PC-3 (cell line): ENCODE data around the gene MEP1B. TPM values are rescaled to one million over a fixed set of nuclear protein-coding genes. Genes with fewer than 3 reads are reported as not detected.

Experiments
- ATAC-seq: fragments of 200-7000 bp; cut with Tn5 transposase; 2 replicates; pipeline ENCODE4 v1.9.1; 2020; ENCODE audit warnings: mild to moderate bottlenecking, moderate library complexity
- BruUV-seq: library from RNA; stranded (reverse); fragments of 400-500 nt; replicated peaks from 2 replicates; lab custom pipeline; 2021; lab: Mats Ljungman, UMichigan
- CTCF ChIA-PET: fragments of 300-600 bp; sonication (Branson Sonifier 250); formaldehyde crosslinking; loops from one replicate; lab custom pipeline; 2022; ENCODE audit warnings: antibody characterized with exemption; lab: Charles Lee
- POLR2A ChIA-PET: fragments of 300-600 bp; sonication (Branson Sonifier 250); formaldehyde crosslinking; loops from one replicate; lab custom pipeline; 2022; ENCODE audit warnings: antibody characterized with exemption; ENCODE audit not compliant: unreplicated experiment; lab: Charles Lee
- DNase-seq: peaks from one replicate; pipeline ENCODE4 v3.0.0-alpha.2; 2015
- H2AFZ ChIP-seq: fragments of 300-600 bp; sonication (generic); 2 replicates; pipeline ENCODE4 v1.6.0; 2016; ENCODE audit warnings: antibody characterized with exemption, low read length
- H3F3A ChIP-seq: fragments of 300-600 bp; sonication (generic); one replicate; pipeline ENCODE4 v1.6.0; 2017; ENCODE audit warnings: antibody characterized with exemption, low read length, control low read depth, mild to moderate bottlenecking; ENCODE audit not compliant: unreplicated experiment
- H3K27ac ChIP-seq: fragments of 300-600 bp; sonication (generic); 2 replicates; pipeline ENCODE4 v1.5.1; 2016; ENCODE audit warnings: mild to moderate bottlenecking, low read length
- H3K27me3 ChIP-seq: fragments of 300-600 bp; sonication (generic); 2 replicates; pipeline ENCODE4 v1.6.1; 2016; ENCODE audit warnings: low read length, mixed read lengths
- H3K36me3 ChIP-seq: fragments of 300-600 bp; sonication (generic); 2 replicates; pipeline ENCODE4 v1.6.1; 2016; ENCODE audit warnings: low read depth, mixed run types, low read length, mixed read lengths
- H3K4me1 ChIP-seq: fragments of 300-600 bp; sonication (generic); 2 replicates; pipeline ENCODE4 v1.5.1; 2016; ENCODE audit warnings: low read length; ENCODE audit not compliant: insufficient read depth
- H3K4me2 ChIP-seq: fragments of 300-600 bp; sonication (generic); 2 replicates; pipeline ENCODE4 v1.6.0; 2016; ENCODE audit warnings: low read length
- H3K4me3 ChIP-seq: fragments of 300-600 bp; sonication (generic); 2 replicates; pipeline ENCODE4 v1.5.1; 2016; ENCODE audit warnings: mild to moderate bottlenecking, low read length, mixed read lengths
- H3K79me2 ChIP-seq: fragments of 300-600 bp; sonication (generic); 2 replicates; pipeline ENCODE4 v1.6.1; 2017; ENCODE audit warnings: low read length, mixed read lengths
- H3K9ac ChIP-seq: fragments of 300-600 bp; sonication (generic); 2 replicates; pipeline ENCODE4 v1.6.0; 2016; ENCODE audit warnings: mild to moderate bottlenecking, low read length
- H3K9me2 ChIP-seq: fragments of 300-600 bp; sonication (generic); replicated peaks from 2 replicates; pipeline ENCODE4 v1.6.1; 2016; ENCODE audit warnings: mixed run types, low read length, mixed read lengths
- H3K9me3 ChIP-seq: fragments of 300-600 bp; sonication (generic); 2 replicates; pipeline ENCODE4 v1.6.1; 2016; ENCODE audit warnings: low read length, mixed read lengths
- H4K20me1 ChIP-seq: fragments of 300-600 bp; sonication (generic); 2 replicates; pipeline ENCODE4 v1.6.1; 2016; ENCODE audit warnings: low read length, mixed read lengths
- CTCF ChIP-seq: fragments of 300-600 bp; sonication (generic); conservative IDR thresholded peaks from 2 replicates; pipeline ENCODE4 v1.5.1; 2017; ENCODE audit warnings: antibody characterized with exemption, low read depth, mild to moderate bottlenecking, low read length
- EZH2 ChIP-seq: fragments of 300-600 bp; sonication (generic); IDR thresholded peaks from one replicate; pipeline ENCODE4 v1.6.1; 2017; ENCODE audit warnings: antibody characterized with exemption, mild to moderate bottlenecking, low read length; ENCODE audit not compliant: unreplicated experiment
- EZH2phosphoT487 ChIP-seq: fragments of 300-600 bp; sonication (generic); IDR thresholded peaks from 2 replicates; pipeline ENCODE4 v1.6.1; 2018; ENCODE audit warnings: mild to moderate bottlenecking, antibody characterized with exemption, low read length, borderline replicate concordance
- intact Hi-C: fragments of 100-400 bp; cut with micrococcal nuclease; formaldehyde crosslinking; loops from 2 replicates; pipeline ENCODE4 v1.9.0; 2023
- total RNA-seq: library from RNA; depleted of rRNA; stranded (reverse); fragments of >200 nt; gene quantifications from 2 replicates; pipeline ENCODE4 v1.2.3, GENCODE V29; 2014

Gene MEP1B
- total RNA-seq, 1 experiment from 2014 or later, result not detected

DNA sequence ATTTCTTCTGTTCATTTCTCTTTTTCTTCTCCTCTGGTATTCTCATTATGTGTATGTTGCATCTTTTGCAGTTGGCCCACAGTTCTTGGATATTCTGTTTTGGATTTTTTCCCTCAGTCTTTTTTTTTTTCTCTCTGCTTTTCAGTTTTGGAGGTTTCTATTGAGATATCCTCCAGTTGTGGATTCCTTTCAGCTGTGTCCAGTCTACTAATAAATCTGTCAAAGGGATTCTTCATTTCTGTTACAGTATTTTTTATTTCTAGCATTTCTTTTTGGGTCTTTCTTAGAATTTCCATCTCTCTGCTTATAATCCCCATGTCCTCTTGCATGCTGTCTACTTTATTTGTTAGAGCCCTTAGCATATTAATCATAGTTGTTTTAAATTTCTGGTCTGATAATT is 6.3 kb upstream of the MEP1B start:
- no peak overlapping the region for H2AFZ ChIP-seq
- H3K4me1 ChIP-seq, result no peaks in the 10 kb centered on the region
- no peak overlapping the region for H3K4me2 ChIP-seq
- CTCF ChIA-PET, result no interaction called here
- POLR2A ChIA-PET, result no interaction called here
- no peaks in the 10 kb centered on the region for H3K9me2 ChIP-seq
- intact Hi-C loops, result no loop called here
- no peak overlapping the region for H3K4me3 ChIP-seq
- no peaks in the 10 kb centered on the region for H3K9me3 ChIP-seq
- no peaks in the 10 kb centered on the region for H4K20me1 ChIP-seq
- no peak overlapping the region for H3K27ac ChIP-seq
- DNase-seq (no peak), ATAC-seq (no peak)
- H3F3A ChIP-seq, result no peaks in the 10 kb centered on the region
- no peak overlapping the region for H3K9ac ChIP-seq
- H3K27me3 ChIP-seq, result no peaks in the 10 kb centered on the region
- TF ChIP-seq EZH2 (no peak), CTCF (no peak), EZH2phosphoT487 (no peak)
- no peaks in the 10 kb centered on the region for H3K79me2 ChIP-seq
- no TSS peak for BruUV-seq
- no peaks in the 10 kb centered on the region for H3K36me3 ChIP-seq

- Histone ChIP-seq H3F3A (no peaks in the 10 kb centered on the region), H3K36me3 (no peaks in the 10 kb centered on the region), H3K27me3 (no peaks in the 10 kb centered on the region), H3K4me3 (no peak overlapping the region), H3K9ac (no peak overlapping the region), H3K79me2 (no peaks in the 10 kb centered on the region), H3K9me3 (no peaks in the 10 kb centered on the region), H3K4me2 (no peak overlapping the region), H3K9me2 (no peaks in the 10 kb centered on the region), H4K20me1 (no peaks in the 10 kb centered on the region), H3K27ac (no peak overlapping the region), H3K4me1 (no peaks in the 10 kb centered on the region), H2AFZ (no peak overlapping the region)
- ChIA-PET CTCF (no interaction called here), POLR2A (no interaction called here)
- no TSS peak for BruUV-seq
- TF ChIP-seq EZH2phosphoT487 (no peak), EZH2 (no peak), CTCF (no peak)
- no peak for DNase-seq
- intact Hi-C loops, result no loop called here
- ATAC-seq, result no peak
These were observed 370 bp downstream of the MEP1B start for GRCh38 chr18:32190209-32190608.

DNA sequence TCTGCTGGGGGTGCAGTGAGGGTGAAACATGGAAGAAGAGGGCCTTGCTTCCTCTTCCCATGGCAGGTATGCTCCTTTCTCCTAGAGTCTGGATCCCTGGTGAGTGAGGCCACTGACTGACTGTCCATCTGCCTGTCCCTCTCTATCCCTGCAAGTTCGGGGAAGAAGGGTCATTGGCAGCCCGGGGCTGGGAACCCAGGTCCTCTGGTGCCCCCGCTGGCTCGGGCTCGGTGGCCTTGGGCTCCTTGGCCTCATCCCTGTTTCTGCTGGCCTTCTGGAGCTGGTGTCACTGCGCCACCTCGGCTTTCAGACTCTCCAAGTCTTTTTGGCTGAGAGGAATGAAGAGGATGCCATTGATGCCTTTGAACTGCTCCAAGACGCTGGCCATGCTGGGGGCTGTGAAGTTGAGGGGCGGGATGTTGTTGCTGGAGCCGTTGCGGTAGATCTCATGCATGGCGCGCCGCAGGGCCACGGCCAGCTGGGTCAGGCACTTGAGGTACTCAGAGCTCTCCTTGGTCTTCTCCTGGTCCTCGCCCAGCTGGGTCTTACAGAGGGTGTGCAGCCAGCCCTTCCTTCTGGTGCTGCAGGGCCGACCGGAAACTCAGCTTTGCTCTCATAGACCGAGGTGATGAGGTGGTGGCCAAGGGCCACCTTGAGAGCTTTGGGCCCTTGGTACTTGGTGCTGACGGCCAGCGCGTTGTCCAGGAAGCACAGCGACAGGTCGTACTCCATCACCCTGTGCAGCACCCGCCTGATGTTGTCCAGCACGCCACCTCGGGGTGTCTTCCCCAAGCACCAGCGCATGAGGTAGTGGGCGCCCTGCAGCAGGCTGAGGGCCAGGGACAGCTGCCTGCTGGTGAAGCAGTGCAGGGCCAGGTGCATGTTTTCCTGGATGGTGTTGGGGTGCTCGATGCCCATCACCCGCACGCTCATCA is 6.3 kb downstream of the MEP1B start:
- no peaks in the 10 kb centered on the region for H3K27me3 ChIP-seq
- no peaks in the 10 kb centered on the region for H3K9me2 ChIP-seq
- H3K79me2 ChIP-seq, result no peaks in the 10 kb centered on the region
- no peak overlapping the region for H3K27ac ChIP-seq
- no peak for ATAC-seq
- H3K4me1 ChIP-seq, result no peaks in the 10 kb centered on the region
- no TSS peak for BruUV-seq
- TF ChIP-seq CTCF, result no peak
- intact Hi-C loops, result no loop called here
- no peaks in the 10 kb centered on the region for H4K20me1 ChIP-seq
- no peak for DNase-seq
- H3K4me2 ChIP-seq, result no peak overlapping the region
- CTCF ChIA-PET, result no interaction called here
- H2AFZ ChIP-seq, result no peak overlapping the region
- H3K9ac ChIP-seq, result no peak overlapping the region
- no peaks in the 10 kb centered on the region for H3K36me3 ChIP-seq
- H3K9me3 ChIP-seq, result no peaks in the 10 kb centered on the region
- H3F3A ChIP-seq, result no peaks in the 10 kb centered on the region
- POLR2A ChIA-PET, result no interaction called here
- H3K4me3 ChIP-seq, result no peak overlapping the region
